ENCODE results near the gene SPEM3. TPM values are rescaled to one million over a fixed set of nuclear protein-coding genes. Genes with fewer than 3 reads are reported as not detected.

SPEM3 gene
- total and polyA plus RNA-seq, 2 of the 13 experiments (the other 11 are each of a cell fraction or from before 2014, with no cell fraction given): not detected

GRCh38 chr17:7444682-7445618 is 16.3 kb downstream of the SPEM3 start, which contains the start of gene CHRNB1 (continued):
- peak; percentile 49; the same call in 1 of the 2 replicates for TF ChIP-seq DZIP1 (CRISPR knock-in tag; IDR thresholded peaks at IDR 0.05)
- TF ChIP-seq, protein P1, sequence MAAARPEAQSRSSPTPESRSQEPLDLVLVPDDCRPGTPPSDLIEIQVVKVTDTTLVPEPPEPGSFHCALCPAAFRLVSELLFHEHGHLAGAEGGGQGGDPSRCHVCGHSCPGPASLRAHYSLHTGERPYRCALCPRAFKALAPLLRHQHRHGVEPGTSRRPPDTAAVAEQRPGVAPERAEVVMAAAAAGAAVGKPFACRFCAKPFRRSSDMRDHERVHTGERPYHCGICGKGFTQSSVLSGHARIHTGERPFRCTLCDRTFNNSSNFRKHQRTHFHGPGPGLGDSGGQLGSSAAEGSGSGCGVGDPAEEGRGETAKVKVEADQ (CRISPR knock-in tag; IDR thresholded peaks at IDR 0.05; ENCODE audit: borderline replicate concordance): no peak; the same call in 1 of the 2 replicates
- peak; percentile 69 for TF ChIP-seq CTCF (CRISPR knock-in tag; IDR thresholded peaks at IDR 0.05)
- TF ChIP-seq ZNF256 (CRISPR knock-in tag; conservative IDR thresholded peaks at IDR 0.05): no peak
- no peak for TF ChIP-seq NFIC (IDR thresholded peaks at IDR 0.05; ENCODE audit: low read length)
- 0 out of 2 replicates have a peak, but pooled peaks have one; percentile 56 for TF ChIP-seq EED (CRISPR knock-in tag; IDR thresholded peaks at IDR 0.05)
- no peak; the same call in 1 of the 2 replicates for TF ChIP-seq ZKSCAN8 (CRISPR knock-in tag; IDR thresholded peaks at IDR 0.05; ENCODE audit: borderline replicate concordance)
- TF ChIP-seq JUNB (CRISPR knock-in tag; IDR thresholded peaks at IDR 0.05; ENCODE audit: borderline replicate concordance): no peak
- no peak for TF ChIP-seq NPAS2 (CRISPR knock-in tag; IDR thresholded peaks at IDR 0.05; ENCODE audit: borderline replicate concordance)
- TF ChIP-seq MXI1 (IDR thresholded peaks at IDR 0.05; ENCODE audit: borderline replicate concordance, low read depth, low read length): 0 out of 3 replicates have a peak, but pooled peaks have one; percentile 26
- TF ChIP-seq ZBTB46 (CRISPR knock-in tag; IDR thresholded peaks at IDR 0.05; ENCODE audit: borderline replicate concordance): no peak
- no peak for TF ChIP-seq NR1H2 (CRISPR knock-in tag; IDR thresholded peaks at IDR 0.05; ENCODE audit: borderline replicate concordance, low read depth)
- TF ChIP-seq FOSL2 (CRISPR knock-in tag; IDR thresholded peaks at IDR 0.05): peak; percentile 65
- TF ChIP-seq THRA (CRISPR knock-in tag; IDR thresholded peaks at IDR 0.05; ENCODE audit: borderline replicate concordance): peak; percentile 73; the same call in 1 of the 2 replicates
- no peak for TF ChIP-seq ZBTB20 (CRISPR knock-in tag; IDR thresholded peaks at IDR 0.05; ENCODE audit: borderline replicate concordance, low read depth)
- TF ChIP-seq SMAD9 (CRISPR knock-in tag; IDR thresholded peaks at IDR 0.05): no peak
- TF ChIP-seq AGO2 (optimal IDR thresholded peaks at IDR 0.05; ENCODE audit: low read depth, low read length): no peak
- no peak for TF ChIP-seq MLLT10 (CRISPR knock-in tag; IDR thresholded peaks at IDR 0.05)
- no peak for TF ChIP-seq NONO (IDR thresholded peaks at IDR 0.05)
- TF ChIP-seq NONO (CRISPR knock-in tag; conservative IDR thresholded peaks at IDR 0.05): peak; percentile 78

Data from HepG2 (cell line).